Ishikawa (cell line): ENCODE measurements around the gene SDK2.

ENCODE experiments used
- CEBPB ChIP-seq: IDR thresholded peaks from 2 replicates; pipeline ENCODE4 v1.6.1; 2012
- CREB1 ChIP-seq: IDR thresholded peaks from 2 replicates; pipeline ENCODE4 v1.6.1; 2012; ENCODE audit warnings: low read depth
- EGR1 ChIP-seq: IDR thresholded peaks from 2 replicates; pipeline ENCODE4 v1.6.1; 2012
- EP300 ChIP-seq: IDR thresholded peaks from 2 replicates; pipeline ENCODE4 v1.6.1; 2012; ENCODE audit warnings: borderline replicate concordance
- FOXM1 ChIP-seq: IDR thresholded peaks from 2 replicates; pipeline ENCODE4 v1.6.1; 2012; ENCODE audit warnings: low read depth, borderline replicate concordance
- MAX ChIP-seq: IDR thresholded peaks from 2 replicates; pipeline ENCODE4 v1.6.1; 2012
- NFIC ChIP-seq: IDR thresholded peaks from 2 replicates; pipeline ENCODE4 v1.6.1; 2012
- RAD21 ChIP-seq: IDR thresholded peaks from 2 replicates; pipeline ENCODE4 v1.6.1; 2012; ENCODE audit warnings: low read depth
- REST ChIP-seq: IDR thresholded peaks from 2 replicates; pipeline ENCODE4 v1.6.1; 2012; ENCODE audit warnings: low read depth, mild to moderate bottlenecking
- TAF1 ChIP-seq: IDR thresholded peaks from 2 replicates; pipeline ENCODE4 v1.6.1; 2012; ENCODE audit warnings: low read depth, mild to moderate bottlenecking
- TCF12 ChIP-seq: IDR thresholded peaks from 2 replicates; pipeline ENCODE4 v1.6.1; 2012; ENCODE audit warnings: low read depth
- TEAD4 ChIP-seq: IDR thresholded peaks from 2 replicates; pipeline ENCODE4 v1.6.1; 2012
- USF1 ChIP-seq: IDR thresholded peaks from 2 replicates; pipeline ENCODE4 v1.6.1; 2012
- YY1 ChIP-seq: IDR thresholded peaks from 2 replicates; pipeline ENCODE4 v1.6.1; 2012; ENCODE audit warnings: low read depth
- ZBTB7A ChIP-seq: IDR thresholded peaks from 2 replicates; pipeline ENCODE4 v1.6.1; 2012; ENCODE audit warnings: low read depth

The SDK2 gene

GRCh38 chr17:73285916-73286862, 358.1 kb downstream of the SDK2 start:
- TF ChIP-seq RAD21, result no peak
- TF ChIP-seq REST, result no peak
- no peak for TF ChIP-seq ZBTB7A
- no peak for TF ChIP-seq TEAD4
- TF ChIP-seq YY1, result no peak
- no peak for TF ChIP-seq EP300
- no peak for TF ChIP-seq NFIC
- no peak for TF ChIP-seq FOXM1
- no peak for TF ChIP-seq CEBPB
- TF ChIP-seq EGR1, result no peak

- TF ChIP-seq EP300 (no peak), USF1 (no peak), NFIC (no peak), CREB1 (no peak), TCF12 (no peak), FOXM1 (no peak), REST (no peak), RAD21 (no peak), TEAD4 (no peak), TAF1 (no peak), CEBPB (no peak), YY1 (no peak), MAX (no peak), EGR1 (no peak), ZBTB7A (no peak)
Observed at GRCh38 chr17:73285603-73285908, 358.7 kb downstream of the SDK2 start.

GRCh38 chr17:73284906-73285602, 359.2 kb downstream of the SDK2 start:
- no peak for TF ChIP-seq TCF12
- TF ChIP-seq REST, result no peak
- TF ChIP-seq YY1, result no peak
- no peak for TF ChIP-seq USF1
- no peak for TF ChIP-seq TAF1
- no peak for TF ChIP-seq EP300
- TF ChIP-seq EGR1, result no peak
- TF ChIP-seq RAD21, result no peak
- TF ChIP-seq NFIC, result no peak
- TF ChIP-seq TEAD4, result no peak
- TF ChIP-seq CREB1, result no peak
- no peak for TF ChIP-seq FOXM1
- no peak for TF ChIP-seq CEBPB
- no peak for TF ChIP-seq ZBTB7A
- no peak for TF ChIP-seq MAX
